Panc1 (cell line): ENCODE measurements around the gene LLGL1. TPM values are rescaled to one million over a fixed set of nuclear protein-coding genes. Genes with fewer than 3 reads are reported as not detected.
A peak's percentile ranks its signal among the peaks of the same experiment; 100 is the strongest.

Experiments used
- ATAC-seq: fragments of 200-7000 bp; cut with Tn5 transposase; 2 replicates; pipeline ENCODE4 v1.9.1; 2020; ENCODE audit warnings: mild to moderate bottlenecking, moderate library complexity
- BruUV-seq: library from RNA; stranded (reverse); fragments of 400-500 nt; replicated peaks from 2 replicates; lab custom pipeline; 2021; lab: Mats Ljungman, UMichigan
- CTCF ChIA-PET: fragments of 300-600 bp; sonication (Branson Sonifier 250); formaldehyde crosslinking; loops from one replicate; lab custom pipeline; 2022; ENCODE audit warnings: antibody characterized with exemption; lab: Charles Lee
- POLR2A ChIA-PET: fragments of 300-600 bp; sonication (Branson Sonifier 250); formaldehyde crosslinking; loops from one replicate; lab custom pipeline; 2022; ENCODE audit warnings: antibody characterized with exemption; lab: Charles Lee
- DNase-seq: peaks from one replicate; pipeline ENCODE4 v3.0.0-alpha.2; 2010; ENCODE audit warnings: low read depth, low spot score
- H3K27ac ChIP-seq: 2 replicates; pipeline ENCODE4 v1.5.1; 2011; ENCODE audit warnings: mild to moderate bottlenecking, low read length, inconsistent platforms
- H3K27me3 ChIP-seq: fragments of 200-500 bp; sonication (Bioruptor generic); 2 replicates; pipeline ENCODE4 v1.6.0; 2014; ENCODE audit warnings: low read length, inconsistent platforms; ENCODE audit not compliant: control insufficient read depth, insufficient read depth
- H3K36me3 ChIP-seq: fragments of 200-500 bp; sonication (Bioruptor generic); 2 replicates; pipeline ENCODE4 v1.5.1; 2014; ENCODE audit warnings: inconsistent platforms, mild to moderate bottlenecking, low read length, moderate library complexity; ENCODE audit not compliant: control insufficient read depth, insufficient read depth
- H3K4me1 ChIP-seq: 2 replicates; pipeline ENCODE4 v1.5.1; 2011; ENCODE audit warnings: inconsistent platforms, mild to moderate bottlenecking, low read length, moderate library complexity; ENCODE audit not compliant: control insufficient read depth, insufficient read depth
- H3K4me3 ChIP-seq, 2 experiments: 2 replicates each; pipeline ENCODE4 v1.5.1; 2011 to 2012; ENCODE audit warnings: low read depth in 2 of 2, low read length in 2 of 2, mild to moderate bottlenecking in 2 of 2, inconsistent platforms in 1 of 2, moderate library complexity in 1 of 2
- H3K9me3 ChIP-seq: fragments of 200-500 bp; sonication (Bioruptor generic); 2 replicates; pipeline ENCODE4 v1.5.1; 2014; ENCODE audit warnings: low read depth, mild to moderate bottlenecking, inconsistent platforms, low read length, moderate library complexity; ENCODE audit not compliant: control insufficient read depth, insufficient read depth
- POLR2AphosphoS5 ChIP-seq: IDR thresholded peaks from 2 replicates; pipeline ENCODE4 v1.6.1; 2012; ENCODE audit warnings: mild to moderate bottlenecking, low read depth, low read length, moderate library complexity
- REST ChIP-seq, 2 experiments: IDR thresholded peaks; 2 replicates each; pipeline ENCODE4 v1.6.1; 2011 to 2012; ENCODE audit warnings: low read depth in 2 of 2, control low read depth in 1 of 2, low read length in 1 of 2, mild to moderate bottlenecking in 1 of 2, moderate library complexity in 1 of 2; ENCODE audit not compliant: insufficient read depth in 1 of 2
- in situ Hi-C: cut with HindIII; loops from 2 replicates; pipeline ENCODE4 v1.10.0; 2016; ENCODE audit warnings: low sequenced_read_pairs, low pct_unique_long_range_greater_than_20kb
- intact Hi-C: fragments of 100-400 bp; cut with micrococcal nuclease; formaldehyde crosslinking; loops from one replicate; pipeline ENCODE4 v1.10.0; 2022; ENCODE audit not compliant: unreplicated experiment
- total RNA-seq: library from RNA; stranded (reverse); gene quantifications from one replicate; pipeline ENCODE4 v1.2.1, GENCODE V29; 2021; ENCODE audit not compliant: unreplicated experiment

The LLGL1 gene
- total RNA-seq, 1 experiment from 2014 or later = 18.4 TPM

GRCh38 chr17:18270046-18270931, 44.9 kb downstream of the LLGL1 start:
- TF ChIP-seq REST (IDR thresholded peaks at IDR 0.05; ENCODE audit: insufficient read depth in 1 of 2, low read depth in 2 of 2, low read length in 1 of 2) (no peak), POLR2AphosphoS5 (peak; percentile 44; the same call in 1 of the 2 replicates)
- Histone ChIP-seq H3K36me3 (no peaks in the 10 kb centered on the region), H3K9me3 (no peaks in the 10 kb centered on the region), H3K27me3 (no peaks in the 10 kb centered on the region), H3K27ac (no peak overlapping the region), H3K4me1 (no peaks in the 10 kb centered on the region), H3K4me3 (no peak overlapping the region)
- ChIA-PET CTCF (no interaction called here), POLR2A (no interaction called here)
- no TSS peak for BruUV-seq
- ATAC-seq = no peak
- intact Hi-C loops = no loop called here
- no peak for DNase-seq
- in situ Hi-C loops = no loop called here

GRCh38 chr17:18277076-18277475, 51.6 kb downstream of the LLGL1 start:
- POLR2A ChIA-PET = no interaction called here
- no peak overlapping the region for H3K4me3 ChIP-seq
- H3K4me1 ChIP-seq = no peaks in the 10 kb centered on the region
- CTCF ChIA-PET = no interaction called here
- intact Hi-C loops = no loop called here
- peaks cover 4% of the 10 kb centered on the region for H3K36me3 ChIP-seq
- DNase-seq (no peak), ATAC-seq (no peak)
- no peaks in the 10 kb centered on the region for H3K27me3 ChIP-seq
- no peak for TF ChIP-seq REST (IDR thresholded peaks at IDR 0.05; ENCODE audit: insufficient read depth in 1 of 2, low read depth in 2 of 2, low read length in 1 of 2)
- in situ Hi-C loops = no loop called here
- H3K27ac ChIP-seq = no peak overlapping the region
- H3K9me3 ChIP-seq = no peaks in the 10 kb centered on the region
- BruUV-seq = no TSS peak

GRCh38 chr17:18278867-18279266, 53.4 kb downstream of the LLGL1 start:
- Histone ChIP-seq H3K27ac (no peak overlapping the region), H3K4me1 (no peaks in the 10 kb centered on the region), H3K36me3 (peaks cover 4% of the 10 kb centered on the region), H3K27me3 (no peaks in the 10 kb centered on the region), H3K9me3 (no peaks in the 10 kb centered on the region), H3K4me3 (no peak overlapping the region)
- intact Hi-C loops (no loop called here), in situ Hi-C loops (no loop called here)
- DNase-seq (no peak), ATAC-seq (no peak)
- ChIA-PET POLR2A (no interaction called here), CTCF (no interaction called here)
- no TSS peak for BruUV-seq
- no peak for TF ChIP-seq REST (IDR thresholded peaks at IDR 0.05; ENCODE audit: insufficient read depth in 1 of 2, low read depth in 2 of 2, low read length in 1 of 2)
